ENCODE data around the gene EXOC3L4. TPM values are rescaled to one million over a fixed set of nuclear protein-coding genes. Genes with fewer than 3 reads are reported as not detected.

EXOC3L4 gene
- total and polyA plus RNA-seq, 3 experiments from 2014 or later, result not detected

GRCh38 chr14:103091041-103091882 lies 3.3 kb upstream of the EXOC3L4 start:
- Histone ChIP-seq H3K36me3 (ENCODE audit: insufficient read depth, low read length) (no peaks in the 10 kb centered on the region), H3K27me3 (ENCODE audit: insufficient read depth, low read length, poor library complexity, severe bottlenecking) (no peaks in the 10 kb centered on the region), H3K9me3 (ENCODE audit: low read length) (no peaks in the 10 kb centered on the region), H3K4me1 (ENCODE audit: insufficient read depth, low read length) (peaks cover 6% of the 10 kb centered on the region), H3K27ac (ENCODE audit: low read depth, low read length) (no peak overlapping the region), H3K4me3 (ENCODE audit: low read length) (peak overlapping the region; percentile 32)
- H3K4me3 Mint-ChIP-seq, result peak overlapping the region in 6 of 7 donors; percentile 42 to 69 (median 50)
- ChIA-PET CTCF (interaction anchor here (0.9 to 1.0 kb wide), 2 partner anchors 396 to 398 kb away, joined by 4 to 5 read pairs; no protein-coding TSS in a partner anchor), POLR2A (no interaction called here)
- peaks cover 0 to 7% (median 0%) of the 10 kb centered on the region in 3 donors for H3K4me1 Mint-ChIP-seq
- DNase-seq, result peak; percentile 61 to 78 (median 76)
- no peaks in the 10 kb centered on the region for H3K9me3 Mint-ChIP-seq
- no peaks in the 10 kb centered on the region for H3K36me3 Mint-ChIP-seq
- peak overlapping the region in 4 of 8 donors; percentile 12 to 56 (median 37) for H3K27ac Mint-ChIP-seq
- peaks cover 5 to 15% of the 10 kb centered on the region in 2 donors for H3K27me3 Mint-ChIP-seq

GRCh38 chr14:103091883-103092222 lies 2.7 kb upstream of the EXOC3L4 start:
- H3K9me3 ChIP-seq (ENCODE audit: low read length), result no peaks in the 10 kb centered on the region
- Mint-ChIP-seq H3K9me3 (no peaks in the 10 kb centered on the region), H3K27ac (peak overlapping the region in 1 of 8 donors; percentile 60), H3K4me1 (peaks cover 0 to 7% (median 0%) of the 10 kb centered on the region in 3 donors), H3K36me3 (no peaks in the 10 kb centered on the region), H3K4me3 (peak overlapping the region in 2 of 7 donors; percentile 28 to 37), H3K27me3 (peaks cover 6 to 16% of the 10 kb centered on the region in 2 donors)
- ChIA-PET CTCF (no interaction called here), POLR2A (no interaction called here)
- no peak for DNase-seq
- H3K4me3 ChIP-seq (ENCODE audit: low read length), result peak overlapping the region; percentile 19
- H3K27me3 ChIP-seq (ENCODE audit: insufficient read depth, low read length, poor library complexity, severe bottlenecking), result no peaks in the 10 kb centered on the region
- H3K36me3 ChIP-seq (ENCODE audit: insufficient read depth, low read length), result no peaks in the 10 kb centered on the region
- H3K27ac ChIP-seq (ENCODE audit: low read depth, low read length), result no peak overlapping the region
- H3K4me1 ChIP-seq (ENCODE audit: insufficient read depth, low read length), result peaks cover 6% of the 10 kb centered on the region

GRCh38 chr14:103093856-103094405 lies 594 bp upstream of the EXOC3L4 start:
- Histone ChIP-seq H3K27me3 (ENCODE audit: insufficient read depth, low read length, poor library complexity, severe bottlenecking) (no peaks in the 10 kb centered on the region), H3K4me1 (ENCODE audit: insufficient read depth, low read length) (peaks cover 6% of the 10 kb centered on the region), H3K36me3 (ENCODE audit: insufficient read depth, low read length) (no peaks in the 10 kb centered on the region), H3K27ac (ENCODE audit: low read depth, low read length) (no peak overlapping the region), H3K4me3 (ENCODE audit: low read length) (no peak overlapping the region), H3K9me3 (ENCODE audit: low read length) (no peaks in the 10 kb centered on the region)
- H3K27ac Mint-ChIP-seq, result no peak overlapping the region
- ChIA-PET POLR2A (no interaction called here), CTCF (interaction anchor here (4.2 kb wide), 1 partner anchor 11 kb away, joined by 28 read pairs; no protein-coding TSS in a partner anchor)
- H3K4me1 Mint-ChIP-seq, result peaks cover 0 to 7% (median 0%) of the 10 kb centered on the region in 3 donors
- peaks cover 5 to 13% of the 10 kb centered on the region in 2 donors for H3K27me3 Mint-ChIP-seq
- H3K36me3 Mint-ChIP-seq, result no peaks in the 10 kb centered on the region
- no peaks in the 10 kb centered on the region for H3K9me3 Mint-ChIP-seq
- H3K4me3 Mint-ChIP-seq, result no peak overlapping the region
- no peak for DNase-seq

GRCh38 chr14:103095210-103095778 lies 769 bp downstream of the EXOC3L4 start:
- no peaks in the 10 kb centered on the region for H3K27me3 ChIP-seq (ENCODE audit: insufficient read depth, low read length, poor library complexity, severe bottlenecking)
- POLR2A ChIA-PET, result no interaction called here
- no peaks in the 10 kb centered on the region for H3K9me3 Mint-ChIP-seq

GRCh38 chr14:103096387-103096786 lies 1.9 kb downstream of the EXOC3L4 start:
- peaks cover 0 to 4% (median 0%) of the 10 kb centered on the region in 3 donors for H3K4me1 Mint-ChIP-seq
- CTCF ChIA-PET, result interaction anchor here (4.2 kb wide), 1 partner anchor 9 kb away, joined by 28 read pairs; no protein-coding TSS in a partner anchor
- Histone ChIP-seq H3K27ac (ENCODE audit: low read depth, low read length) (no peak overlapping the region), H3K36me3 (ENCODE audit: insufficient read depth, low read length) (no peaks in the 10 kb centered on the region), H3K9me3 (ENCODE audit: low read length) (no peaks in the 10 kb centered on the region), H3K4me1 (ENCODE audit: insufficient read depth, low read length) (no peaks in the 10 kb centered on the region), H3K27me3 (ENCODE audit: insufficient read depth, low read length, poor library complexity, severe bottlenecking) (peaks cover 1% of the 10 kb centered on the region), H3K4me3 (ENCODE audit: low read length) (no peak overlapping the region)
- H3K36me3 Mint-ChIP-seq, result no peaks in the 10 kb centered on the region
- POLR2A ChIA-PET, result no interaction called here
- DNase-seq, result no peak
- peaks cover 7 to 19% of the 10 kb centered on the region in 2 donors for H3K27me3 Mint-ChIP-seq
- H3K9me3 Mint-ChIP-seq, result no peaks in the 10 kb centered on the region
- H3K27ac Mint-ChIP-seq, result peak overlapping the region in 1 of 8 donors; percentile 33
- H3K4me3 Mint-ChIP-seq, result no peak overlapping the region

More at GRCh38 chr14:103095210-103095778, 769 bp downstream of the EXOC3L4 start:
- H3K27ac Mint-ChIP-seq, result peak overlapping the region in 1 of 8 donors; percentile 88
- no peaks in the 10 kb centered on the region for H3K9me3 ChIP-seq (ENCODE audit: low read length)
- H3K27me3 Mint-ChIP-seq, result peaks cover 3 to 13% of the 10 kb centered on the region in 2 donors
- DNase-seq, result no peak
- peaks cover 0 to 7% (median 0%) of the 10 kb centered on the region in 3 donors for H3K4me1 Mint-ChIP-seq
- H3K4me1 ChIP-seq (ENCODE audit: insufficient read depth, low read length), result peaks cover 6% of the 10 kb centered on the region
- no peak overlapping the region for H3K4me3 ChIP-seq (ENCODE audit: low read length)
- H3K36me3 ChIP-seq (ENCODE audit: insufficient read depth, low read length), result no peaks in the 10 kb centered on the region
- H3K36me3 Mint-ChIP-seq, result no peaks in the 10 kb centered on the region
- no peak overlapping the region for H3K4me3 Mint-ChIP-seq
- CTCF ChIA-PET, result interaction anchor here (4.2 kb wide), 1 partner anchor 10 kb away, joined by 28 read pairs; no protein-coding TSS in a partner anchor
- H3K27ac ChIP-seq (ENCODE audit: low read depth, low read length), result no peak overlapping the region

- Histone ChIP-seq H3K4me3 (ENCODE audit: low read length) (no peak overlapping the region), H3K27me3 (ENCODE audit: insufficient read depth, low read length, poor library complexity, severe bottlenecking) (peaks cover 3% of the 10 kb centered on the region), H3K9me3 (ENCODE audit: low read length) (no peaks in the 10 kb centered on the region), H3K36me3 (ENCODE audit: insufficient read depth, low read length) (no peaks in the 10 kb centered on the region), H3K4me1 (ENCODE audit: insufficient read depth, low read length) (no peaks in the 10 kb centered on the region), H3K27ac (ENCODE audit: low read depth, low read length) (no peak overlapping the region)
- Mint-ChIP-seq H3K36me3 (no peaks in the 10 kb centered on the region), H3K9me3 (no peaks in the 10 kb centered on the region), H3K27me3 (peaks cover 7 to 22% of the 10 kb centered on the region in 2 donors), H3K27ac (peak overlapping the region in 1 of 8 donors; percentile 10), H3K4me1 (peaks cover 0 to 3% (median 0%) of the 10 kb centered on the region in 3 donors), H3K4me3 (no peak overlapping the region)
- ChIA-PET CTCF (interaction anchor here (4.2 kb wide), 1 partner anchor 8 kb away, joined by 28 read pairs; no protein-coding TSS in a partner anchor), POLR2A (interaction anchor here (0.6 kb wide), 1 partner anchor 516 kb away, joined by 5 read pairs; no protein-coding TSS in a partner anchor)
- no peak for DNase-seq
These were observed 2.9 kb downstream of the EXOC3L4 start for GRCh38 chr14:103097244-103097993.

- Histone ChIP-seq H3K27me3 (ENCODE audit: insufficient read depth, low read length, poor library complexity, severe bottlenecking) (peaks cover 3% of the 10 kb centered on the region), H3K4me3 (ENCODE audit: low read length) (no peak overlapping the region), H3K9me3 (ENCODE audit: low read length) (no peaks in the 10 kb centered on the region), H3K4me1 (ENCODE audit: insufficient read depth, low read length) (no peaks in the 10 kb centered on the region), H3K36me3 (ENCODE audit: insufficient read depth, low read length) (no peaks in the 10 kb centered on the region), H3K27ac (ENCODE audit: low read depth, low read length) (no peak overlapping the region)
- no peaks in the 10 kb centered on the region for H3K36me3 Mint-ChIP-seq
- no peaks in the 10 kb centered on the region for H3K9me3 Mint-ChIP-seq
- H3K4me3 Mint-ChIP-seq, result no peak overlapping the region
- no peak overlapping the region for H3K27ac Mint-ChIP-seq
- ChIA-PET CTCF (no interaction called here), POLR2A (interaction anchor here (0.6 kb wide), 1 partner anchor 517 kb away, joined by 5 read pairs; no protein-coding TSS in a partner anchor)
- peaks cover 0 to 3% (median 0%) of the 10 kb centered on the region in 3 donors for H3K4me1 Mint-ChIP-seq
- H3K27me3 Mint-ChIP-seq, result peaks cover 9 to 22% of the 10 kb centered on the region in 2 donors
- no peak for DNase-seq
These were observed 3.8 kb downstream of the EXOC3L4 start for GRCh38 chr14:103097994-103098957.

All from CD8-positive, alpha-beta memory T cell (primary cell).